22Rv1 (cell line): ENCODE data around the gene ZNF567.
A peak's percentile ranks its signal among the peaks of the same experiment; 100 is the strongest.

Source experiments
- H3K27ac ChIP-seq: fragments of 450-650 bp; 2 replicates; pipeline ENCODE4 v1.5.1; 2017
- CTCF ChIP-seq: fragments of 450-650 bp; IDR thresholded peaks from 2 replicates; pipeline ENCODE4 v1.5.1; 2017; ENCODE audit warnings: mild to moderate bottlenecking
- ZFX ChIP-seq: fragments of 450-650 bp; IDR thresholded peaks from 2 replicates; pipeline ENCODE4 v1.6.1; 2017; ENCODE audit warnings: antibody characterized with exemption, borderline replicate concordance

Gene ZNF567

GRCh38 chr19:36687214-36688056 is at the start of gene ZNF567:
Gene ZNF567 (plus strand): TSS chr19:36687612. CDS start chr19:36694868, 7,256 bp downstream.
- H3K27ac ChIP-seq = peak within 1 kb of the TSS; percentile 76
- no peak for TF ChIP-seq CTCF
- TF ChIP-seq ZFX = no peak

- no peak overlapping the region for H3K27ac ChIP-seq
- TF ChIP-seq ZFX (no peak), CTCF (no peak)
Measured at GRCh38 chr19:36638862-36639510, 48.4 kb upstream of the ZNF567 start.

- no peak overlapping the region for H3K27ac ChIP-seq
- TF ChIP-seq ZFX (no peak), CTCF (no peak)
Measured at GRCh38 chr19:36646746-36647145, 40.7 kb upstream of the ZNF567 start.

GRCh38 chr19:36652958-36653357 is 34.5 kb upstream of the ZNF567 start:
- H3K27ac ChIP-seq = no peak overlapping the region

GRCh38 chr19:36665832-36666231 is 21.6 kb upstream of the ZNF567 start:
- TF ChIP-seq ZFX (no peak), CTCF (no peak)
- peak overlapping the region; percentile 95 for H3K27ac ChIP-seq

More at GRCh38 chr19:36652958-36653357, 34.5 kb upstream of the ZNF567 start:
- TF ChIP-seq CTCF (no peak), ZFX (no peak)

- no peak overlapping the region for H3K27ac ChIP-seq
- no peak for TF ChIP-seq CTCF
- no peak for TF ChIP-seq ZFX
Measured at GRCh38 chr19:36668646-36669045, 18.8 kb upstream of the ZNF567 start.

GRCh38 chr19:36672368-36672767 is 15.0 kb upstream of the ZNF567 start:
- TF ChIP-seq ZFX (no peak), CTCF (no peak)
- H3K27ac ChIP-seq = no peak overlapping the region
